ENCODE data around the gene CD320. TPM values are rescaled to one million over a fixed set of nuclear protein-coding genes. Genes with fewer than 3 reads are reported as not detected.

CD320 gene
- total RNA-seq, 1 donor from 2014 or later = 90.2 TPM

DNA sequence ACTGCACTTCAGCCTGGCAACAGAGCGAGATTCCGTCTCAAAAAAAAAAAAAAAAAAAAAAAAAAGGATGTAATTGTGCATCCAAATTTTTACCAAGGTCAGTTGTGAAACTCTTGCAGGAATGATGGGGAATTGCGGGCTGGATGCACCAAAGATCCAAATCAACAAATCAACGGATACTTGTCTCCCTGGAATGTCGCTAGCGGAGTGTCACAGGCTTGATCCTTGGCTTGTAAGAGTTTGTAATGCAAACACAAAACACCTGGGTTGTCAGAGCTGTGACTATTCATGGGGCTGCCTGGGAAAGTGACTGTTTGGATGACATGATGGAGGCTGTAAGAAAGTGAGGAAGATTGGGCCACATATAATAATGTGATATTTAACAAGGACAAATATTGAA lies 30.7 kb upstream of the CD320 start:
- Mint-ChIP-seq H3K27me3 (ENCODE audit: low read depth) (peaks cover 45% of the 10 kb centered on the region), H3K9me3 (no peaks in the 10 kb centered on the region), H3K4me1 (ENCODE audit: low read depth) (peaks cover 9% of the 10 kb centered on the region), H3K36me3 (ENCODE audit: low read depth) (no peaks in the 10 kb centered on the region), H3K4me3 (ENCODE audit: low read depth) (no peak overlapping the region), H3K27ac (no peak overlapping the region)
- intact Hi-C loops (cut with micrococcal nuclease) = no loop called here
- no peak for DNase-seq (ENCODE audit: low spot score)

DNA sequence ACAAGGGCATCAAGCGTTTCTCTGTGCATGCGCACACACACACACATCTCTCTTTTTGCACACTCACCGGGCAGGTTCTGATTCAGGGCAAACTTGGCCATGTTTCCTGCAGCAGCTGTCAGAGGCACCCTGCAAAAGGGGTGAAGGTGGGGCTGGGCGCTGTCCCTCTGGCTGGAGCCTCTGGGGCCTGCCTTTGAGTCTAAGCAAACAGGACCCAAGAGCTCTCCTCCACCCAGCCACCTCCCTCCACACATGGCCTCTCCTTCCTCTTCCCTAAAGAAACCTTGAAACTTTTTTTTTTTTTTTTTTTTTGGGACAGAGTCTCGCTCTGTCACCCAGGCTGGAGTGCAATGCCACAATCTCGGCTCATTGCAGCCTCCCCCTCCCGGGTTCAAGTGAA lies 29.6 kb upstream of the CD320 start:
- Mint-ChIP-seq H3K27ac (no peak overlapping the region), H3K4me3 (ENCODE audit: low read depth) (no peak overlapping the region), H3K27me3 (ENCODE audit: low read depth) (peaks cover 43% of the 10 kb centered on the region), H3K36me3 (ENCODE audit: low read depth) (no peaks in the 10 kb centered on the region), H3K9me3 (no peaks in the 10 kb centered on the region), H3K4me1 (ENCODE audit: low read depth) (peaks cover 6% of the 10 kb centered on the region)
- intact Hi-C loops (cut with micrococcal nuclease) = no loop called here
- no peak for DNase-seq (ENCODE audit: low spot score)

DNA sequence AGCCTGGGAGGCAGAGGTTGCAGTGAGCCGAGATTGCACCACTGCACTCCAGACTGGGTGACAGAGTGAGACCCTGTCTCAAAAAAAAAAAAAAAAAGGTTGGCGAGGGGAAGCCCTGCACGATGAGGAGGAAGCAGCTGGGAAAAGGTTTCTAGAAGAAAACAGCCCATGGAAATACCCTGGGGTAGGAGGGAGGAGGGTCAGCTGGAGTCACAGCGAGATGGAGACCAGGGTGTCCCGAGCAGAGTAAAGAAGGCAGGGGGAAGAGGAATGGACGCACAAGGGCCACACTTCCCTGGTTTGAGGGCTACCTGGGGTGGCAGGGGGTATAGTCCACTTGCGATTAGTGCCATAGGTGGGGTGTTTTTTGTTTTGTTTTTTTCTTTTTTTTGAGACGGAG lies 28.5 kb upstream of the CD320 start:
- H3K36me3 Mint-ChIP-seq (ENCODE audit: low read depth) = no peaks in the 10 kb centered on the region
- H3K4me3 Mint-ChIP-seq (ENCODE audit: low read depth) = no peak overlapping the region
- H3K9me3 Mint-ChIP-seq = no peaks in the 10 kb centered on the region
- H3K4me1 Mint-ChIP-seq (ENCODE audit: low read depth) = peaks cover 6% of the 10 kb centered on the region
- peaks cover 44% of the 10 kb centered on the region for H3K27me3 Mint-ChIP-seq (ENCODE audit: low read depth)
- DNase-seq (ENCODE audit: low spot score) = no peak
- intact Hi-C loops (cut with micrococcal nuclease) = no loop called here
- H3K27ac Mint-ChIP-seq = no peak overlapping the region

DNA sequence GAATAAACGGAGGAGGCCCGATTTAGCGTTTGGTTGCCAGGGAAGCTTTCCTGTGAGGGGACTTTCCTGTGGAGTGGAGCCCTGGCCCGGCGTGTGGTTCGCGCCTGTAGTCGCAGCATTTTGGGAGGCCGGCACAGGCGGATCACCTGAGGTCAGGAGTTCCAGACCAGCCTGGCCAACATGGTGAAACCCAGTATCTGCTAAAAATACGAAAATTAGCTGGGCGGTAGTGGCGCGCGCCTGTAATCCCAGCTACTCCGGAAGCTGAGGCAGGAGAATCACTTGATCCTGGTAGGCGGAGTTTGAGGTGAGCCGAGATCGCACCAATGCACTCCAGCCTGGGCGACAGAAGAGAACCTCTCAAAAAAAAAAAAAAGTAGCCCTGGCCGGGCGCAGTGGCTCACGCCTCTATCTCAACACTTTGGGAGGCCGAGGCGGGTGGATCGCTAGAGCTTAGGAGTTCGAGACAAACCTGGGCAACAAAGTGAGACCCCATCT lies 28.0 kb upstream of the CD320 start:
- intact Hi-C loops (cut with micrococcal nuclease) = no loop called here
- H3K4me3 Mint-ChIP-seq (ENCODE audit: low read depth) = peak overlapping the region; percentile 39
- H3K36me3 Mint-ChIP-seq (ENCODE audit: low read depth) = no peaks in the 10 kb centered on the region
- H3K27ac Mint-ChIP-seq = no peak overlapping the region
- no peak for DNase-seq (ENCODE audit: low spot score)
- H3K4me1 Mint-ChIP-seq (ENCODE audit: low read depth) = peaks cover 6% of the 10 kb centered on the region
- no peaks in the 10 kb centered on the region for H3K9me3 Mint-ChIP-seq
- H3K27me3 Mint-ChIP-seq (ENCODE audit: low read depth) = peaks cover 44% of the 10 kb centered on the region

DNA sequence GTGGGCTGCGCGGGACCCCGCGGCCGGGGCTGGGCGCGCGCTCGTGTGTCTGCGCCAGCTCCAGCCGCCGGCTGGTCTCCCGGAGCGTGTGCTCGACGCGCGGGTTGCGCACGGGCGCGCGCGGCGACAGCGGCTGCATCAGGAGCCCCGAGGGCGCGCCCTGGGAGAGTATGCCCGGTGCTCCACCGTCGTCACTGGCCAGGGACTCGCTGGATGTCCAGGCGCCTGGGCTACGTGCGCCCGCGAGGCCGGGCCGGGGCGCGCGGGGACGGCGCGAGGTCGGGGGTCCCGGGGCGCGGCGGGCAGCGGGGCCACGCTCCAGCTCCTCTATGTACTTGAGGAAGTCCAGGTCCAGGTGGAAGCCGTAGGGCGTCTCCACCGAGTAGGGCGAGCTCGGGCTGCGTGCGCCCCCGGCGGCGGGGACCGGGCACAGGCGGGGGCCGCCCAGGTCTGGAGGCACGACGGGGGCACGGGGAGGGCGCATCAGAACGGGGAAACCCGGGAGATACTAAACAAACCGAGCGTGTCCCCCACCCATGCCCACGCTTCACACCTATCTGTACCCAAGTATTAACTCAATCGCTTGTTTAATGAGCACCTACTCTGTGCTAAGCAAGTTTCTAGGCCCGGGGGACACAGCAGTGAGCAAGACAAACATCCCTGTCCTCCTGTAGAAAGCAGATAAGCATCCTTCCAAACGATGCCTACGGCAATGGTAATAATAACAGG lies 27.3 kb upstream of the CD320 start:
- Mint-ChIP-seq H3K9me3 (no peaks in the 10 kb centered on the region), H3K4me3 (ENCODE audit: low read depth) (peak overlapping the region; percentile 39), H3K27me3 (ENCODE audit: low read depth) (peaks cover 40% of the 10 kb centered on the region), H3K27ac (no peak overlapping the region), H3K4me1 (ENCODE audit: low read depth) (peaks cover 6% of the 10 kb centered on the region), H3K36me3 (ENCODE audit: low read depth) (no peaks in the 10 kb centered on the region)
- intact Hi-C loops (cut with micrococcal nuclease) = no loop called here
- no peak for DNase-seq (ENCODE audit: low spot score)

DNA sequence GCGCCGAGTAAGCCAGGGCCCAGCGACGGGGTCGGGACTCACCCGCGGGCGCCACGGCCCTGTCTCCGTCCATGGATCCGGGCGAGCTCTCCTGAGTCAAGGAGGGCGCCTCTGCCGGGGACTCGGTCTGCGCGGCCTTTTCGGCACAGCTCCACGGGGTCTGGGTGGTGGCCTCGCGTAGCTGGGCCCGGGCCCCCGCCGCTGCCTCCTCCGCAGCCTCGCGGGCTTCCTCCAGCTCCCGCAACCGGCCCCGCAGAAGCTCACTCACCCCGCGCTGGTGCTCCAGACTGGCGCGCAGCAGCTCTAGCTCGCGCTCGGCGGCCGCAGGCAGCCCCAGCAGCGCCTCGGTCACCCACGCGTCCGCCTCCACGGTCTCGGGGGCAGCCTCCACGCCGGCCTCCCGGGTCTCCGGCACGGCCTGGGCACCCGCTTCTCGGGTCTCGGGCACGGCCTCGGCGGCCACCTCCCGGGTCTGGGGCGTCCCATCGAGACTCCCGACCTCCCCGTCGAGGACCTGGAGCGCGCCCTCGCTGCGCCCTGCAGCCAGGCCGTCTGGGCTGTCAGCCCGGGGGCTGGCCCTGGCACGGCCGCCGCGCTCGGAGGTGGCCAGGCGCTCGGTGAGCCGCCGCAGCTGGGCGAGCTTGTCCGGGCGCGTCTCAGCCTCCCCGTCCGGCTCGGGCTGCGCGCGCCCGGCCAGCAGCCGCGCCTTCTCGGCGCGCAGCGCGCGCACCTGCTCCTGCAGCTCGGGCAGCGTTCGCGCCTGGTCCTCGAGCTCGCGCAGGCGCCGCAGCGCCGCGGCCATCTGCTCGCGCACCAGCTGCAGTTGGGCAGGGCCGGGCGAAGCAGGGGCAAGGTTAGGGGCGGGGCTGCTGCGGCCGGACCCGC lies 26.5 kb upstream of the CD320 start:
- peaks cover 38% of the 10 kb centered on the region for H3K27me3 Mint-ChIP-seq (ENCODE audit: low read depth)
- H3K27ac Mint-ChIP-seq = no peak overlapping the region
- peak overlapping the region; percentile 26 for H3K4me3 Mint-ChIP-seq (ENCODE audit: low read depth)
- DNase-seq (ENCODE audit: low spot score) = peak; percentile 44
- intact Hi-C loops (cut with micrococcal nuclease) = no loop called here
- H3K4me1 Mint-ChIP-seq (ENCODE audit: low read depth) = peaks cover 6% of the 10 kb centered on the region
- no peaks in the 10 kb centered on the region for H3K36me3 Mint-ChIP-seq (ENCODE audit: low read depth)
- H3K9me3 Mint-ChIP-seq = no peaks in the 10 kb centered on the region

DNA sequence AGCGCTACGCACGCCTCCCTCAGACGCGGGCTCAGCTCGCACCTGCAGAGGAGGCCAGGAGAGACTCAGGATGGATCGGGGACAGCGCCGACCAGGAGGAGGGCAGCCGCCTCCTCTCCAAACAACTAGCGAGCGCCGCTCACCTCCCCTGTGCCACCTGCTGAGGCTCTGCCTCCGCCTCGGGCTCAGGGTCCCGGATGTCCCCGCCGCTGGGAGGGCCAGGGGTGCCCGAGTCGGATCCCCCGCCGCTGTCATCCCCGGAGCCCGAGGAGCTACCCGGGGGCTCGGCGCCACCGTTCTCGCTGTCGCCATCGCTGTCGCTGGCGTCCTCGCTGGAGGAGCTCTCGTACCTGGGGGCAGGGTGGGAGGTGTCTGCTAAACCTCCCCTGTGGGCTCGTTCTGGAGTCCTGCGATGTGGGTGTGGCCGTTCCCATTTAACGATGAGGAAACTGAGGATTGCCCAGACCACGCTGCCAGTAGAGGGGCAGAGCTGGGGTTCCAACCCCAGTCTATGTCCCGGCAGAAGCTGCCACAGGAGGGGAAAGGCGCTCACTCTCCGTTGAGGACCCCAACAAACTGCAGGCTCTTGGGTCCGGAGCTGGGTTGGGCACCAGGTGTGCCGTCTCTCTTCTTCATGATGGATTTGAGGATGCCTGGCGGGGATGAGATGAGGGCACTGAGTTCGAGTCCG lies 25.8 kb upstream of the CD320 start:
- intact Hi-C loops (cut with micrococcal nuclease) = no loop called here
- no peak overlapping the region for H3K27ac Mint-ChIP-seq
- DNase-seq (ENCODE audit: low spot score) = no peak
- H3K27me3 Mint-ChIP-seq (ENCODE audit: low read depth) = peaks cover 36% of the 10 kb centered on the region
- H3K9me3 Mint-ChIP-seq = no peaks in the 10 kb centered on the region
- H3K36me3 Mint-ChIP-seq (ENCODE audit: low read depth) = no peaks in the 10 kb centered on the region
- H3K4me1 Mint-ChIP-seq (ENCODE audit: low read depth) = peaks cover 6% of the 10 kb centered on the region
- H3K4me3 Mint-ChIP-seq (ENCODE audit: low read depth) = peak overlapping the region; percentile 26

DNA sequence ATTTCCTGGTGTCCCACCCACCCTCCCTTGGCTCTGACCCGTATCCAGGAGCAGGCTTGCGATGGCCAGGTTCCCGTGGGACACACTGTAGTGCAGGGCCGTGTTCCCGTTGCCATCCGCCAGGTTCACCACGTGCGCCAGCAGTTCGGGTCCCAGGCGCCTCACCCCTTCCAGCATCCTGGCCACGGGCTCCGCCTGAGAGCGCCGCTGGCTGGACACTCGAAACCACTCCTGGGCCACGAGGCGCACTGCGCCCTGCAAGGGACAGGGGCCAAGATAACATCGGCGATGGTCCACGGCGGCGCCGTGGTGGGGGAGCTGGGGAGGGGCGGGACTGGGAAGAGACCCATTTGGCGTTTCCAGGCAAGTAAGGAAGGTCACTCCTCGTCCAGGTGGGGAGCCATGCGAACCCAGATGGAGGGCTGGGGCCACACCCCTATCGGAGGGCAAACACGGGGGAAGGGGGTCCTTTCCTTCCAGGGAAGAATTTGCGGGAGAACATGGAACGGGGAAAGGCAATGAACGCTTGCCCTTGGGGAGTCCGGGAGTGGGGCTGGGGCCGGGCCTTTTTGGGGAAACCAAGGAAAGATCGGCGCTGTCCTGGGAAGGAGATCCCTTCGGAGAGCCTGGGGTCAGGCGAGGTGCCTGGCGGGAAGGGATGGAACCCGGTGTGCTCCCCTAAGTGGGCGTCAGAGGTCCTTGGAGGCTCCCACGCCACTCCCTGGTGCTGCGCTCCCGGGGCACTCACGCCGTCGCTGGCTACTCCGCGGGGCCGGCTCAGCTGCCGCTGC lies 25.0 kb upstream of the CD320 start:
- intact Hi-C loops (cut with micrococcal nuclease) = no loop called here
- H3K4me1 Mint-ChIP-seq (ENCODE audit: low read depth) = peaks cover 6% of the 10 kb centered on the region
- no peaks in the 10 kb centered on the region for H3K9me3 Mint-ChIP-seq
- H3K36me3 Mint-ChIP-seq (ENCODE audit: low read depth) = no peaks in the 10 kb centered on the region
- H3K27me3 Mint-ChIP-seq (ENCODE audit: low read depth) = peaks cover 33% of the 10 kb centered on the region
- no peak overlapping the region for H3K4me3 Mint-ChIP-seq (ENCODE audit: low read depth)
- no peak overlapping the region for H3K27ac Mint-ChIP-seq
- no peak for DNase-seq (ENCODE audit: low spot score)

DNA sequence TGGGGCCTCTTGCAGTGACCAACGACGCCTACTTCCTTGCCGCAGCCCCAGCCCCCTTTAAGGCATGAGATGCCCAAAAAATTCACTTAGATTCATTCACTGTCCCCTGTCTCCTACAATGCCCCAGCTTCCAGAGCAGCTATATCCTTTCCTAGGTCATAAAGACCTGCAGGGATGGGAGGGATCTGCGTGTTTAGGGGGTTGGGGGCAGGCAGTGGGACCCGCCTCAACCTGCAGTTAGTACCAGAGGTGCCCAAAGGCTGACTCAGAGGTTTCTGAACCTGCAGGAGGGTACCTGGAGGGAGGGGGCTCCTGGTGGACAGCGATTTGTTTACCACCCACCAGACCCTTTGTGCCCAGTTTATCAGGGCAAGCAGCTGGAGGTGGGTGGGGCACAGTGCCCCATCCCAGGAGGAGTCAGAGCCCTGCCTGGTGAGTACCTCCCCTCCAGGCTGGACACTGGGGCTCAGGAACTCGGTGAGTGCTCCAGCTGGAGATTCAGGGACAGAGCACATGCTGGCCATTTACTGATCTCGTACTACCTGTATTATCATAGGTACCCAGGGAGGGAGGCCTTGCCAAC lies 23.2 kb upstream of the CD320 start:
- Mint-ChIP-seq H3K27me3 (ENCODE audit: low read depth) (peaks cover 29% of the 10 kb centered on the region), H3K4me3 (ENCODE audit: low read depth) (no peak overlapping the region), H3K27ac (no peak overlapping the region), H3K36me3 (ENCODE audit: low read depth) (no peaks in the 10 kb centered on the region), H3K4me1 (ENCODE audit: low read depth) (peaks cover 4% of the 10 kb centered on the region), H3K9me3 (no peaks in the 10 kb centered on the region)
- no peak for DNase-seq (ENCODE audit: low spot score)
- intact Hi-C loops (cut with micrococcal nuclease) = no loop called here

DNA sequence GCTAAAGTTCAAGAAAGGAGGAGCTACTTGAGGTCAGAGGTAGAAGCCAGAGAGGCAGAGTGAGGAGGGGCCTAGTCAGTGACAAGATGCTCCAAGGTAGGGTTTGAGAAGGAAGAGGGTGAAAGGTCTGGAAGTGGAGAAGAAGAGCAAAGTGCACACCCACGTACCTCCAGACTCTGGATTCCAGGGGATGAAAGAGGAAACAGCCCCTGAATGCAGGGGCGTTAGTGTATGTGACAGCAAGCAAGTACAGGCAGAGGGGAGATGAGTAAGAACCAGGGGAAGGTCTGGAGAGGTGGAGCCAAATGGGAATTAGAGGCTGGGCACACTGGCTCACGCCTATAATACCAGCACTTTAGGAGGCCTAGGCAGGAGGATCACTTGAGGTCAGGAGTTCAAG lies 21.8 kb upstream of the CD320 start:
- no peaks in the 10 kb centered on the region for H3K36me3 Mint-ChIP-seq (ENCODE audit: low read depth)
- intact Hi-C loops (cut with micrococcal nuclease) = no loop called here
- H3K27me3 Mint-ChIP-seq (ENCODE audit: low read depth) = peaks cover 22% of the 10 kb centered on the region
- H3K9me3 Mint-ChIP-seq = no peaks in the 10 kb centered on the region
- DNase-seq (ENCODE audit: low spot score) = no peak
- no peak overlapping the region for H3K27ac Mint-ChIP-seq
- H3K4me3 Mint-ChIP-seq (ENCODE audit: low read depth) = no peak overlapping the region
- H3K4me1 Mint-ChIP-seq (ENCODE audit: low read depth) = no peaks in the 10 kb centered on the region

DNA sequence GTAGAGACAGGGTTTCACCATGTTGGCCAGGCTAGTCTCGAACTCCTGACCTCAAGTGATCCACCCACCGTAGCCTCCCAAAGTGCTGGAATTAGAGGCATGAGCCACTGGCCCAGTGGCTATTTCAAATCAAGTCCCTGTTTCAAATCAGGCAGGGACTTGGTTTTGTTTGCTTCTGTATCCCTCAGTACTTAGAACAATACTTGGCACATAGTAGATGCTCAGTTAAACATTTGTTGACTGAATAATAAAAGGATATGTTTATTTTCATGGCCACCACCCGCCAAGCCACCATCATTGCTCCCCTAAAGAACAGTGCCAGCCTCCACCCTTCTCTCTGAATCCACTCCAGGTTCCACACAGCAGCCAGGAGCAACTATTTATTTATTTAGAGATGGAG lies 17.3 kb upstream of the CD320 start:
- H3K27me3 Mint-ChIP-seq (ENCODE audit: low read depth) = peaks cover 12% of the 10 kb centered on the region

More for the DNA sequence above, 17.3 kb upstream of the CD320 start:
- Mint-ChIP-seq H3K9me3 (no peaks in the 10 kb centered on the region), H3K27ac (no peak overlapping the region), H3K36me3 (ENCODE audit: low read depth) (peaks cover 35% of the 10 kb centered on the region), H3K4me3 (ENCODE audit: low read depth) (no peak overlapping the region), H3K4me1 (ENCODE audit: low read depth) (peaks cover 5% of the 10 kb centered on the region)
- no peak for DNase-seq (ENCODE audit: low spot score)
- intact Hi-C loops (cut with micrococcal nuclease) = no loop called here
